ENCODE results near the gene GDI2. TPM values are rescaled to one million over a fixed set of nuclear protein-coding genes. Genes with fewer than 3 reads are reported as not detected.

The GDI2 gene
- total and polyA plus RNA-seq, 2 of the 13 experiments (the other 11 are each of a cell fraction or from before 2014, with no cell fraction given) = 153 to 477 TPM

- no TSS peak for BruUV-seq (replicated peaks)
- Histone ChIP-seq H3K4me2 (ENCODE audit: low read depth, low read length) (no peak overlapping the region), H3K9ac (ENCODE audit: insufficient read depth, low read depth, low read length) (no peak overlapping the region), H3K27ac (ENCODE audit: extremely low read length, insufficient read depth, low read length) (no peak overlapping the region), H4K20me1 (ENCODE audit: insufficient read depth, low read length) (peaks cover 50% of the 10 kb centered on the region), H3K9me3 (ENCODE audit: low read length) (no peaks in the 10 kb centered on the region), H3K27me3 (ENCODE audit: control insufficient read depth in 1 of 2, insufficient read depth in 2 of 2, low read length in 2 of 2) (no peaks in the 10 kb centered on the region), H3K4me1 (ENCODE audit: insufficient read depth, low read length) (no peaks in the 10 kb centered on the region), H3K36me3 (replicated peaks in 1 of 2; ENCODE audit: control insufficient read depth in 1 of 2, insufficient read depth in 2 of 2, low read length in 2 of 2) (peaks cover 12 to 62% of the 10 kb centered on the region in 2 experiments), H3K4me3 (replicated peaks in 1 of 3; ENCODE audit: insufficient read depth in 1 of 3, low read depth in 2 of 3, low read length in 3 of 3) (no peak overlapping the region), H3K79me2 (ENCODE audit: insufficient read depth, low read length) (peaks cover 84% of the 10 kb centered on the region), H2AFZ (ENCODE audit: low read length) (no peak overlapping the region)
- ATAC-seq = peak; percentile 57; the same call in 2 of the 3 replicates
- no peak for FAIRE-seq
- POLR2A ChIA-PET = interaction anchor here (1.2 kb wide), 1 partner anchor 114 kb away, joined by 3 read pairs; the partner anchor contains the start of genes ANKRD16 and FBH1
- no peak for DNase-seq (ENCODE audit: low spot score)
- in situ Hi-C loops (cut with HindIII; ENCODE audit: extremely low pct_ligation_motif_present, low pct_unique_long_range_greater_than_20kb) (no loop called here), intact Hi-C loops (cut with micrococcal nuclease; ENCODE audit: unreplicated experiment) (no loop called here)
- 94% methylated on average over 7 of the region's 7 CpGs for WGBS (ENCODE audit: low lambda C conversion rate)
- TF ChIP-seq RFXANK (CRISPR knock-in tag; IDR thresholded peaks at IDR 0.05) (no peak), ADNP (CRISPR knock-in tag; IDR thresholded peaks at IDR 0.05) (no peak), CTCF (CRISPR knock-in tag; IDR thresholded peaks at IDR 0.05) (peak; percentile 19; the same call in 1 of the 2 replicates)
- CTCF ChIA-PET (ENCODE audit: low intra/inter-chr PET ratio, low total read pairs) = no interaction called here
These were observed 36.9 kb downstream of the GDI2 start for GRCh38 chr10:5776136-5776880.

- in situ Hi-C loops (cut with HindIII; ENCODE audit: extremely low pct_ligation_motif_present, low pct_unique_long_range_greater_than_20kb) (no loop called here), intact Hi-C loops (cut with micrococcal nuclease; ENCODE audit: unreplicated experiment) (no loop called here)
- no peaks in the 10 kb centered on the region for H3K4me1 ChIP-seq (ENCODE audit: insufficient read depth, low read length)
- H2AFZ ChIP-seq (ENCODE audit: low read length) = no peak overlapping the region
- no peak overlapping the region for H3K4me3 ChIP-seq (replicated peaks in 1 of 3; ENCODE audit: insufficient read depth in 1 of 3, low read depth in 2 of 3, low read length in 3 of 3)
- no peak for TF ChIP-seq ZNF280D (CRISPR knock-in tag; IDR thresholded peaks at IDR 0.05)
- TF ChIP-seq AGO2 (optimal IDR thresholded peaks at IDR 0.05; ENCODE audit: low read depth, low read length) = peak; percentile 69
- TF ChIP-seq ZFP36L1 (CRISPR knock-in tag; IDR thresholded peaks at IDR 0.05) = no peak
- no peak for TF ChIP-seq ZNF737 (CRISPR knock-in tag; IDR thresholded peaks at IDR 0.05; ENCODE audit: borderline replicate concordance)
- TF ChIP-seq GTF3A (CRISPR knock-in tag; conservative IDR thresholded peaks at IDR 0.05) = no peak
- TF ChIP-seq RBM22 (optimal IDR thresholded peaks at IDR 0.05; ENCODE audit: low read length) = peak; percentile 53
- 0 out of 2 replicates have a peak, but pooled peaks have one; percentile 26 for TF ChIP-seq ZNF768 (CRISPR knock-in tag; IDR thresholded peaks at IDR 0.05)
- TF ChIP-seq REXO4 (CRISPR knock-in tag; IDR thresholded peaks at IDR 0.05; ENCODE audit: borderline replicate concordance) = no peak
- POLR2A ChIA-PET = interaction anchor here (1.2 kb wide), 1 partner anchor 114 kb away, joined by 3 read pairs; the partner anchor contains the start of genes ANKRD16 and FBH1
- H3K36me3 ChIP-seq (replicated peaks in 1 of 2; ENCODE audit: control insufficient read depth in 1 of 2, insufficient read depth in 2 of 2, low read length in 2 of 2) = peaks cover 11 to 63% of the 10 kb centered on the region in 2 experiments
- H3K9me3 ChIP-seq (ENCODE audit: low read length) = no peaks in the 10 kb centered on the region
- H3K79me2 ChIP-seq (ENCODE audit: insufficient read depth, low read length) = peaks cover 81% of the 10 kb centered on the region
- H3K9ac ChIP-seq (ENCODE audit: insufficient read depth, low read depth, low read length) = no peak overlapping the region
- H3K27me3 ChIP-seq (ENCODE audit: control insufficient read depth in 1 of 2, insufficient read depth in 2 of 2, low read length in 2 of 2) = no peaks in the 10 kb centered on the region
- CTCF ChIA-PET (ENCODE audit: low intra/inter-chr PET ratio, low total read pairs) = no interaction called here
- 96% methylated on average over 15 of the region's 16 CpGs for WGBS (ENCODE audit: low lambda C conversion rate)
- FAIRE-seq (no peak), ATAC-seq (peak; percentile 18; the same call in 1 of the 3 replicates), DNase-seq (ENCODE audit: low spot score) (no peak)
- H3K27ac ChIP-seq (ENCODE audit: extremely low read length, insufficient read depth, low read length) = no peak overlapping the region
- no TSS peak for BruUV-seq (replicated peaks)
- no peak overlapping the region for H3K4me2 ChIP-seq (ENCODE audit: low read depth, low read length)
- peaks cover 50% of the 10 kb centered on the region for H4K20me1 ChIP-seq (ENCODE audit: insufficient read depth, low read length)
These were observed 37.5 kb downstream of the GDI2 start for GRCh38 chr10:5775685-5776084.
